Measurements from ENCODE around the gene RRAS2. TPM values are rescaled to one million over a fixed set of nuclear protein-coding genes. Genes with fewer than 3 reads are reported as not detected.

The RRAS2 gene
- total RNA-seq, 1 donor from 2014 or later: 28.1 TPM

GRCh38 chr11:14335712-14336111, 23.3 kb downstream of the RRAS2 start:
- Histone ChIP-seq H3K27me3 (no peaks in the 10 kb centered on the region), H3K36me3 (no peaks in the 10 kb centered on the region), H3K9me3 (peaks cover 0 to 10% of the 10 kb centered on the region in 2 donors), H3K4me1 (no peaks in the 10 kb centered on the region), H3K4me3 (no peak overlapping the region), H3K27ac (peak overlapping the region; percentile 57 to 58)
- no peak for DNase-seq (ENCODE audit: low spot score in 2 of 2)
- no peak for TF ChIP-seq CTCF (IDR thresholded peaks at IDR 0.05)
- intact Hi-C loops (cut with DNase I): no loop called here

GRCh38 chr11:14334893-14335292, 24.1 kb downstream of the RRAS2 start:
- no peak for TF ChIP-seq CTCF (IDR thresholded peaks at IDR 0.05)
- Histone ChIP-seq H3K36me3 (no peaks in the 10 kb centered on the region), H3K4me1 (no peaks in the 10 kb centered on the region), H3K27ac (peak overlapping the region; percentile 57 to 58), H3K4me3 (no peak overlapping the region), H3K27me3 (no peaks in the 10 kb centered on the region), H3K9me3 (peaks cover 0 to 10% of the 10 kb centered on the region in 2 donors)
- intact Hi-C loops (cut with DNase I): no loop called here
- DNase-seq (ENCODE audit: low spot score in 2 of 2): no peak

GRCh38 chr11:14334192-14334591, 24.8 kb downstream of the RRAS2 start:
- H3K4me3 ChIP-seq: no peak overlapping the region
- peak overlapping the region in 1 of 2 donors; percentile 57 for H3K27ac ChIP-seq
- no peaks in the 10 kb centered on the region for H3K27me3 ChIP-seq
- no peaks in the 10 kb centered on the region for H3K4me1 ChIP-seq
- TF ChIP-seq CTCF (IDR thresholded peaks at IDR 0.05): no peak
- H3K9me3 ChIP-seq: peaks cover 0 to 10% of the 10 kb centered on the region in 2 donors
- no peak for DNase-seq (ENCODE audit: low spot score in 2 of 2)
- intact Hi-C loops (cut with DNase I): no loop called here
- no peaks in the 10 kb centered on the region for H3K36me3 ChIP-seq

GRCh38 chr11:14331476-14332136, 27.4 kb downstream of the RRAS2 start:
- DNase-seq (ENCODE audit: low spot score in 2 of 2): no peak
- H3K4me1 ChIP-seq: no peaks in the 10 kb centered on the region
- H3K27me3 ChIP-seq: no peaks in the 10 kb centered on the region
- no peak overlapping the region for H3K4me3 ChIP-seq
- H3K36me3 ChIP-seq: no peaks in the 10 kb centered on the region
- H3K27ac ChIP-seq: no peak overlapping the region
- H3K9me3 ChIP-seq: peaks cover 0 to 3% of the 10 kb centered on the region in 2 donors
- TF ChIP-seq CTCF (IDR thresholded peaks at IDR 0.05): no peak
- intact Hi-C loops (cut with DNase I): no loop called here

GRCh38 chr11:14330881-14331280, 28.1 kb downstream of the RRAS2 start:
- intact Hi-C loops (cut with DNase I): no loop called here

More at GRCh38 chr11:14330881-14331280, 28.1 kb downstream of the RRAS2 start:
- Histone ChIP-seq H3K9me3 (no peaks in the 10 kb centered on the region), H3K36me3 (no peaks in the 10 kb centered on the region), H3K4me3 (no peak overlapping the region), H3K27ac (no peak overlapping the region), H3K4me1 (peaks cover 0 to 5% of the 10 kb centered on the region in 2 donors), H3K27me3 (no peaks in the 10 kb centered on the region)
- no peak for DNase-seq (ENCODE audit: low spot score in 2 of 2)
- no peak for TF ChIP-seq CTCF (IDR thresholded peaks at IDR 0.05)

Measured in ascending aorta (tissue), 2 donors.